Measurements from ENCODE around the gene TAF4. TPM values are rescaled to one million over a fixed set of nuclear protein-coding genes. Genes with fewer than 3 reads are reported as not detected.

TAF4 gene
- total and polyA plus RNA-seq, 2 donors (not counting 3 experiments of a cell fraction or from before 2014, with no cell fraction given): 6.1 to 19.5 TPM

GRCh38 chr20:61998343-61999121 is 67.1 kb downstream of the TAF4 start:
- Histone ChIP-seq H3K4me3 (replicated peaks in 1 of 3; ENCODE audit: insufficient read depth in 1 of 3, low read depth in 1 of 3, low read length in 3 of 3) (no peak overlapping the region), H3K4me2 (ENCODE audit: insufficient read depth, low read length) (no peak overlapping the region), H3K9me3 (replicated peaks; ENCODE audit: control insufficient read depth, insufficient read depth, low read length) (no peaks in the 10 kb centered on the region), H3K9ac (replicated peaks; ENCODE audit: extremely low read depth, insufficient read depth, low read length) (no peak overlapping the region), H3K36me3 (ENCODE audit: control insufficient read depth in 2 of 2, extremely low read depth in 1 of 2, insufficient read depth in 2 of 2, low read length in 2 of 2) (peaks cover 5 to 30% of the 10 kb centered on the region in 2 experiments), H3K9me1 (replicated peaks; ENCODE audit: control insufficient read depth, extremely low read depth, insufficient read depth, low read length) (no peaks in the 10 kb centered on the region), H2AFZ (ENCODE audit: low read depth, low read length) (no peak overlapping the region), H4K20me1 (replicated peaks; ENCODE audit: control insufficient read depth, extremely low read depth, insufficient read depth, low read length) (no peaks in the 10 kb centered on the region), H3K4me1 (ENCODE audit: control insufficient read depth, extremely low read depth, insufficient read depth, low read length) (no peaks in the 10 kb centered on the region), H3K79me2 (ENCODE audit: control insufficient read depth, insufficient read depth, low read length) (no peaks in the 10 kb centered on the region), H3K27me3 (ENCODE audit: control insufficient read depth in 2 of 2, insufficient read depth in 2 of 2, low read length in 2 of 2) (no peaks in the 10 kb centered on the region), H3K27ac (ENCODE audit: insufficient read depth, low read depth, low read length) (no peak overlapping the region)
- ChIA-PET POLR2A (no interaction called here), CTCF (no interaction called here)
- DNase-seq (ENCODE audit: low read depth, low spot score) (no peak), FAIRE-seq (no peak)
- dilution Hi-C loops (cut with MboI; ENCODE audit: extremely low pct_ligation_motif_present, low sequenced_read_pairs) (no loop called here), intact Hi-C loops (cut with micrococcal nuclease) (no loop called here)
- BruUV-seq (replicated peaks): no TSS peak
- TF ChIP-seq JUN (IDR thresholded peaks at IDR 0.05; ENCODE audit: borderline replicate concordance, insufficient read depth, insufficient read length, low read depth) (no peak), POLR2A (IDR thresholded peaks at IDR 0.05; ENCODE audit: low read depth, low read length) (no peak), POLR2AphosphoS5 (IDR thresholded peaks at IDR 0.05; ENCODE audit: insufficient read depth, low read depth, low read length) (no peak), EZH2 (IDR thresholded peaks at IDR 0.05; ENCODE audit: borderline replicate concordance, low read depth, low read length, severe bottlenecking) (no peak), GATA2 (IDR thresholded peaks at IDR 0.05; ENCODE audit: insufficient read depth, insufficient read length, low read depth, low read length) (no peak), MYC (IDR thresholded peaks at IDR 0.05; ENCODE audit: low read depth, low read length) (no peak), FOS (IDR thresholded peaks at IDR 0.05; ENCODE audit: borderline replicate concordance, insufficient read depth, low read length) (no peak), CTCF (IDR thresholded peaks at IDR 0.05; ENCODE audit: extremely low read depth in 1 of 2, insufficient read depth in 1 of 2, low read depth in 1 of 2, low read length in 2 of 2) (no peak)
- TF ChIP-seq, protein P1, sequence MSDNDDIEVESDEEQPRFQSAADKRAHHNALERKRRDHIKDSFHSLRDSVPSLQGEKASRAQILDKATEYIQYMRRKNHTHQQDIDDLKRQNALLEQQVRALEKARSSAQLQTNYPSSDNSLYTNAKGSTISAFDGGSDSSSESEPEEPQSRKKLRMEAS (IDR thresholded peaks at IDR 0.05; ENCODE audit: insufficient read depth, insufficient read length): no peak

All from endothelial cell of umbilical vein (primary cell).